IMR-90 (cell line): ENCODE data around the gene THAP12. TPM values are rescaled to one million over a fixed set of nuclear protein-coding genes. Genes with fewer than 3 reads are reported as not detected.

Experiments used
- ATAC-seq: fragments of 200-7000 bp; cut with Tn5 transposase; 2 replicates; pipeline ENCODE4 v1.9.1; 2020; ENCODE audit warnings: low read depth, mild to moderate bottlenecking, moderate library complexity
- BruUV-seq: library from RNA; stranded (reverse); fragments of 400-500 nt; replicated peaks from 2 replicates; lab custom pipeline; 2021; lab: Mats Ljungman, UMichigan
- CTCF ChIA-PET: fragments of 300-600 bp; formaldehyde crosslinking; extraction: SDS; loops from one replicate; lab custom pipeline; 2021; ENCODE audit warnings: antibody characterized with exemption; lab: Yijun Ruan, JAX
- POLR2A ChIA-PET: fragments of 300-600 bp; sonication (Branson Sonifier 250); formaldehyde crosslinking; loops from one replicate; lab custom pipeline; 2022; ENCODE audit warnings: antibody characterized with exemption; ENCODE audit not compliant: unreplicated experiment; lab: Charles Lee
- DNase-seq: peaks from one replicate; pipeline ENCODE4 v3.0.0; 2013
- H2AFZ ChIP-seq: replicated peaks from 2 replicates; pipeline ENCODE3; 2013; ENCODE audit warnings: low read length, mild to moderate bottlenecking; ENCODE audit not compliant: poor library complexity
- H2AK5ac ChIP-seq: 2 replicates; pipeline ENCODE4 v1.6.1; 2013; ENCODE audit warnings: low read depth, low read length, inconsistent platforms
- H2AK9ac ChIP-seq: replicated peaks from 2 replicates; pipeline ENCODE3; 2013; ENCODE audit warnings: mild to moderate bottlenecking, low read depth, low read length, moderate library complexity; ENCODE audit not compliant: poor library complexity
- H2BK120ac ChIP-seq: 2 replicates; pipeline ENCODE4 v1.6.1; 2013; ENCODE audit warnings: low read depth, low read length, inconsistent platforms
- H2BK15ac ChIP-seq: 3 replicates; pipeline ENCODE4 v1.6.1; 2013; ENCODE audit warnings: low read depth, low read length, inconsistent platforms
- H2BK20ac ChIP-seq: 2 replicates; pipeline ENCODE4 v1.6.1; 2013; ENCODE audit warnings: low read depth, mild to moderate bottlenecking, inconsistent platforms, low read length, moderate library complexity
- H2BK5ac ChIP-seq: 2 replicates; pipeline ENCODE4 v1.6.1; 2013; ENCODE audit warnings: mild to moderate bottlenecking, low read depth, low read length, inconsistent platforms; ENCODE audit not compliant: poor library complexity, severe bottlenecking
- H3K14ac ChIP-seq: replicated peaks from 2 replicates; pipeline ENCODE4 v1.6.1; 2013; ENCODE audit warnings: low read depth, low read length, inconsistent platforms
- H3K18ac ChIP-seq: 2 replicates; pipeline ENCODE4 v1.6.1; 2013; ENCODE audit warnings: low read depth, low read length, control low read depth
- H3K23ac ChIP-seq: 2 replicates; pipeline ENCODE4 v1.6.1; 2013; ENCODE audit warnings: low read depth, low read length, inconsistent platforms
- H3K27ac ChIP-seq: 2 replicates; pipeline ENCODE4 v1.5.1; 2013; ENCODE audit warnings: mild to moderate bottlenecking, control low read depth, low read length; ENCODE audit not compliant: insufficient read depth
- H3K27me3 ChIP-seq: 2 replicates; pipeline ENCODE4 v1.6.1; 2013; ENCODE audit warnings: low read length; ENCODE audit not compliant: control insufficient read depth, insufficient read depth
- H3K36me3 ChIP-seq: 2 replicates; pipeline ENCODE4 v1.6.1; 2013; ENCODE audit warnings: low read length, mixed read lengths; ENCODE audit not compliant: control insufficient read depth, insufficient read depth
- H3K4ac ChIP-seq: 2 replicates; pipeline ENCODE4 v1.6.1; 2013; ENCODE audit warnings: low read depth, low read length, inconsistent platforms
- H3K4me1 ChIP-seq: 2 replicates; pipeline ENCODE4 v1.6.1; 2013; ENCODE audit warnings: low read length, mixed read lengths; ENCODE audit not compliant: control insufficient read depth, insufficient read depth
- H3K4me2 ChIP-seq: 2 replicates; pipeline ENCODE4 v1.6.1; 2013; ENCODE audit warnings: low read depth, mild to moderate bottlenecking, control low read depth, low read length, moderate library complexity
- H3K4me3 ChIP-seq: 2 replicates; pipeline ENCODE4 v1.5.1; 2013; ENCODE audit warnings: low read depth, mild to moderate bottlenecking, control low read depth, low read length, moderate library complexity; ENCODE audit not compliant: insufficient read depth
- H3K56ac ChIP-seq: 2 replicates; pipeline ENCODE4 v1.6.1; 2013; ENCODE audit warnings: low read length, inconsistent platforms; ENCODE audit not compliant: insufficient read depth; ENCODE audit errors: extremely low read depth
- H3K79me1 ChIP-seq, 2 experiments: 2 replicates each; pipeline ENCODE4 v1.6.1; 2013; ENCODE audit warnings: low read length in 2 of 2, inconsistent platforms in 1 of 2, low read depth in 1 of 2
- H3K9ac ChIP-seq: 2 replicates; pipeline ENCODE4 v1.6.1; 2013; ENCODE audit warnings: low read depth, low read length, control low read depth
- H3K9me1 ChIP-seq: 2 replicates; pipeline ENCODE4 v1.6.1; 2013; ENCODE audit warnings: low read length, inconsistent platforms; ENCODE audit not compliant: insufficient read depth
- H3K9me3 ChIP-seq: 2 replicates; pipeline ENCODE4 v1.6.1; 2013; ENCODE audit warnings: low read length; ENCODE audit not compliant: control insufficient read depth, insufficient read depth
- H4K20me1 ChIP-seq: 2 replicates; pipeline ENCODE4 v1.6.1; 2013; ENCODE audit warnings: low read length, inconsistent platforms; ENCODE audit not compliant: insufficient read depth
- H4K5ac ChIP-seq: 2 replicates; pipeline ENCODE4 v1.6.1; 2013; ENCODE audit warnings: mild to moderate bottlenecking, low read depth, low read length, control low read depth
- H4K8ac ChIP-seq, 2 experiments: 2 replicates each; pipeline ENCODE4 v1.6.1; 2013; ENCODE audit warnings: low read depth in 2 of 2, low read length in 2 of 2, control low read depth in 1 of 2, inconsistent platforms in 1 of 2
- H4K91ac ChIP-seq: 2 replicates; pipeline ENCODE4 v1.6.1; 2013; ENCODE audit warnings: low read depth, low read length, inconsistent platforms; ENCODE audit not compliant: insufficient read depth
- BHLHE40 ChIP-seq: fragments of 150-350 bp; IDR thresholded peaks from 2 replicates; pipeline ENCODE4 v1.6.1; 2016; ENCODE audit warnings: mild to moderate bottlenecking, low read depth, low read length
- FOS ChIP-seq: fragments of 150-350 bp; IDR thresholded peaks from 2 replicates; pipeline ENCODE4 v1.6.1; 2016; ENCODE audit warnings: low read depth, low read length
- MAFK ChIP-seq: IDR thresholded peaks from 2 replicates; pipeline ENCODE4 v1.6.1; 2012; ENCODE audit warnings: low read depth, low read length, improper control_type of control experiment
- MAZ ChIP-seq: IDR thresholded peaks from 2 replicates; pipeline ENCODE4 v1.6.1; 2012; ENCODE audit warnings: low read depth, mild to moderate bottlenecking, low read length, improper control_type of control experiment, moderate library complexity, borderline replicate concordance
- MXI1 ChIP-seq: IDR thresholded peaks from 2 replicates; pipeline ENCODE4 v1.6.1; 2012; ENCODE audit warnings: low read depth, mild to moderate bottlenecking, low read length, moderate library complexity, borderline replicate concordance
- NFE2L2 ChIP-seq: fragments of 150-350 bp; IDR thresholded peaks from 2 replicates; pipeline ENCODE4 v1.6.1; 2016; ENCODE audit warnings: low read depth, mild to moderate bottlenecking, low read length
- POLR2A ChIP-seq: IDR thresholded peaks from 2 replicates; pipeline ENCODE4 v1.6.1; 2012; ENCODE audit warnings: mild to moderate bottlenecking, low read depth, low read length
- RCOR1 ChIP-seq: IDR thresholded peaks from 2 replicates; pipeline ENCODE4 v1.6.1; 2012; ENCODE audit warnings: mild to moderate bottlenecking, low read length, improper control_type of control experiment; ENCODE audit not compliant: insufficient replicate concordance
- SMC3 ChIP-seq: fragments of 150-350 bp; IDR thresholded peaks from 2 replicates; pipeline ENCODE4 v1.6.1; 2016; ENCODE audit warnings: low read depth, mild to moderate bottlenecking, antibody characterized with exemption, low read length, moderate library complexity
- WGBS, 2 experiments: methylation state at CpG; one replicate each; pipeline versions ENCODE4 v1.1.5 to v1.1.7; 2013; ENCODE audit warnings: missing lambda C conversion rate in 2 of 2; ENCODE audit not compliant: insufficient read length in 1 of 2; ENCODE audit errors: extremely low coverage in 2 of 2; 5-methylcytosine and 5-hydroxymethylcytosine counted together
- dilution Hi-C: fragments of 300-500 bp; cut with HindIII; formaldehyde crosslinking; loops from one replicate; pipeline ENCODE4 v1.14.3; 2018; ENCODE audit warnings: low sequenced_read_pairs; ENCODE audit not compliant: unreplicated experiment
- in situ Hi-C: fragments of 300-500 bp; cut with MboI; formaldehyde crosslinking; loops from 3 replicates; pipeline ENCODE4 v1.14.3; 2019; ENCODE audit warnings: low sequenced_read_pairs, inconsistent platforms, mixed read lengths
- intact Hi-C: fragments of 100-400 bp; cut with micrococcal nuclease; formaldehyde crosslinking; loops from 2 replicates; pipeline ENCODE4 v1.10.0; 2022
- polyA plus RNA-seq, 3 experiments: library from polyadenylated mRNA; depleted of rRNA; stranded (reverse); fragments of >200 nt; gene quantifications; 2 replicates each; pipeline ENCODE4 v1.2.3, GENCODE V29; 2012; ENCODE audit warnings: low replicate concordance in 1 of 3
- total RNA-seq: library from RNA; depleted of rRNA; stranded (reverse); fragments of >200 nt; gene quantifications from 2 replicates; pipeline ENCODE4 v1.2.3, GENCODE V29; 2012
- TF ChIP-seq, protein P1 (sequence below): fragments of 150-350 bp; IDR thresholded peaks from 2 replicates; pipeline ENCODE4 v1.6.1; 2017; ENCODE audit warnings: mild to moderate bottlenecking, antibody characterized with exemption, low read length, low read depth
- TF ChIP-seq, protein P2 (sequence below): fragments of 150-350 bp; IDR thresholded peaks from 2 replicates; pipeline ENCODE4 v1.6.1; 2016; ENCODE audit warnings: low read depth, mild to moderate bottlenecking, low read length, moderate library complexity, borderline replicate concordance

The THAP12 gene
- total and polyA plus RNA-seq, 2 of the 4 experiments (the other 2 are of a cell fraction), result 25.1 to 27.3 TPM

DNA sequence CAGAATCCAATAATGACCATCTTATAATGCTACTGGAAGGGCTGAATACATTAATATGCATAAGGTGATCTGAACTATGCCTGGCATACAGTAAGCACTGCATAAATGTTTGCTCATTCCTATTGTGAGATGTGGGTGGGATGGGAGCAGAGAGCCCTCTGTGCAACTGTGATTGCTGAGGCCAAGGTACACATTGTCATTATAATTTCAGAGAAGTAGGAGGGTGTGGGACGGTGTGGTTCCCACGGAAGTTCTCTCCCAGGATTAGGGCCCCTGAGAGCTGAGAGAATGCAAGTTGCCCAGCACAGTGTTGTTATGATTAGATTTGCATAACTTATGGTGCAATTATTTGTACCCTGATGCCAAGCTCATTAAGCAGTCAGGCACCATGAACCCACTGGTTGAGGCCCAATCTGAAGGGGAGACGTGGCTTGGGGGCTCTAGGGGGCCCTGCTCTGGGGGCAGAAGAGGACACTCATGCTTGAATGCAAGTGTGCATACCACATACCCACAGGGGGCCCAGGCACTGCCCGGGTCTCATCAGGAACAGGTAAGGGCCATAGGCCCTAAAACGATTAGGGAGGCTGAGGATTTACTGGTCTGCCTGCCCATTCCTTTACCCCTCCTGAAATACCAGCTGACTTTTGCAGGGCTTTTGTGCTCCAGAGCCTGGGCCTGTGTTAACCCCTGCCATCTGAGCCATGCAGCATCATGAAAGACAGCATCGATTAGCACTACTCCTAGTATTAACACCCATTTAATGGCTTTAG lies 72.8 kb downstream of the THAP12 start:
- Histone ChIP-seq H2AK5ac (no peak overlapping the region), H2AFZ (no peak overlapping the region), H2BK120ac (no peak overlapping the region), H3K4ac (no peak overlapping the region), H3K27me3 (peaks cover 58% of the 10 kb centered on the region), H3K56ac (no peak overlapping the region), H3K9ac (no peak overlapping the region), H3K79me1 (no peaks in the 10 kb centered on the region), H2BK20ac (no peak overlapping the region), H3K9me3 (no peaks in the 10 kb centered on the region), H2BK15ac (no peak overlapping the region), H3K27ac (no peak overlapping the region), H4K91ac (no peak overlapping the region), H4K5ac (no peak overlapping the region), H4K8ac (no peak overlapping the region), H3K18ac (no peak overlapping the region), H3K36me3 (no peaks in the 10 kb centered on the region), H2AK9ac (no peak overlapping the region), H4K20me1 (no peaks in the 10 kb centered on the region), H3K4me1 (no peaks in the 10 kb centered on the region), H3K9me1 (no peaks in the 10 kb centered on the region), H2BK5ac (no peak overlapping the region), H3K4me2 (no peak overlapping the region), H3K23ac (no peak overlapping the region), H3K14ac (no peak overlapping the region), H3K4me3 (no peak overlapping the region)
- intact Hi-C loops, result no loop called here
- in situ Hi-C loops, result no loop called here
- ATAC-seq (no peak), DNase-seq (no peak)
- WGBS, 2 experiments, result 40% methylated on average over 1 of the region's 6 CpGs; no CpG with 5 or more reads in 1 of the 2 experiments
- dilution Hi-C loops, result no loop called here
- POLR2A ChIA-PET, result no interaction called here
- TF ChIP-seq MAFK (no peak), RCOR1 (no peak), MAZ (no peak), POLR2A (no peak), BHLHE40 (no peak), FOS (no peak), SMC3 (no peak), MXI1 (no peak), NFE2L2 (no peak)
- TF ChIP-seq, protein P1, sequence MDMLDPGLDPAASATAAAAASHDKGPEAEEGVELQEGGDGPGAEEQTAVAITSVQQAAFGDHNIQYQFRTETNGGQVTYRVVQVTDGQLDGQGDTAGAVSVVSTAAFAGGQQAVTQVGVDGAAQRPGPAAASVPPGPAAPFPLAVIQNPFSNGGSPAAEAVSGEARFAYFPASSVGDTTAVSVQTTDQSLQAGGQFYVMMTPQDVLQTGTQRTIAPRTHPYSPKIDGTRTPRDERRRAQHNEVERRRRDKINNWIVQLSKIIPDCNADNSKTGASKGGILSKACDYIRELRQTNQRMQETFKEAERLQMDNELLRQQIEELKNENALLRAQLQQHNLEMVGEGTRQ, result no peak
- TF ChIP-seq, protein P2, sequence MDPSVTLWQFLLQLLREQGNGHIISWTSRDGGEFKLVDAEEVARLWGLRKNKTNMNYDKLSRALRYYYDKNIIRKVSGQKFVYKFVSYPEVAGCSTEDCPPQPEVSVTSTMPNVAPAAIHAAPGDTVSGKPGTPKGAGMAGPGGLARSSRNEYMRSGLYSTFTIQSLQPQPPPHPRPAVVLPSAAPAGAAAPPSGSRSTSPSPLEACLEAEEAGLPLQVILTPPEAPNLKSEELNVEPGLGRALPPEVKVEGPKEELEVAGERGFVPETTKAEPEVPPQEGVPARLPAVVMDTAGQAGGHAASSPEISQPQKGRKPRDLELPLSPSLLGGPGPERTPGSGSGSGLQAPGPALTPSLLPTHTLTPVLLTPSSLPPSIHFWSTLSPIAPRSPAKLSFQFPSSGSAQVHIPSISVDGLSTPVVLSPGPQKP, result no peak
- no TSS peak for BruUV-seq
- CTCF ChIA-PET, result interaction anchor here (0.7 kb wide), 2 partner anchors 11 to 654 kb away, joined by 3 read pairs; no protein-coding TSS in a partner anchor
